Uterus (tissue), 4 donors: ENCODE measurements around the gene SEPTIN1. TPM values are rescaled to one million over a fixed set of nuclear protein-coding genes. Genes with fewer than 3 reads are reported as not detected.

ENCODE experiments used
- DNase-seq, 2 donors: peaks; one replicate each; pipeline ENCODE4 v3.0.0-alpha.2; 2019 to 2020
- H3K27ac ChIP-seq, 2 donors: fragments of 200-600 bp; sonication (generic); 1 replicate in 1 of 2; 2 replicates in 1 of 2; pipeline ENCODE4 v1.5.1; 2016 to 2018
- H3K27me3 ChIP-seq, 2 donors: fragments of 200-600 bp; sonication (generic); one replicate each; pipeline ENCODE4 v1.5.1; 2018 to 2019; ENCODE audit warnings: control low read depth in 1 of 2
- H3K36me3 ChIP-seq, 2 donors: fragments of 200-600 bp; sonication (generic); one replicate each; pipeline ENCODE4 v1.5.1; 2019; ENCODE audit warnings: control low read depth in 1 of 2
- H3K4me1 ChIP-seq, 2 donors: fragments of 200-600 bp; sonication (generic); one replicate each; pipeline ENCODE4 v1.5.1; 2018 to 2019; ENCODE audit warnings: control low read depth in 1 of 2
- H3K4me3 ChIP-seq, 2 donors: fragments of 200-600 bp; sonication (generic); 1 replicate in 1 of 2; 2 replicates in 1 of 2; pipeline ENCODE4 v1.5.1; 2018 to 2019; ENCODE audit warnings: mild to moderate bottlenecking in 1 of 2
- H3K9me3 ChIP-seq, 2 donors: fragments of 200-600 bp; sonication (generic); one replicate each; pipeline ENCODE4 v1.5.1; 2019; ENCODE audit warnings: control low read depth in 1 of 2
- POLR2A ChIP-seq, 2 donors: fragments of 450-650 bp; IDR thresholded peaks; one replicate each; pipeline ENCODE4 v1.6.1; 2016; ENCODE audit warnings: antibody characterized with exemption in 2 of 2, mild to moderate bottlenecking in 1 of 2, moderate library complexity in 1 of 2
- intact Hi-C: fragments of 100-400 bp; cut with DNase I; formaldehyde crosslinking; loops from one replicate; pipeline ENCODE4 v1.15.1; 2023; ENCODE audit warnings: low total_unique reads
- total RNA-seq, 4 donors: library from RNA; depleted of rRNA in 3 of 4; stranded (reverse); fragments of >200 nt in 3 of 4; gene quantifications; one replicate each; pipeline versions ENCODE4 v1.1.0 to v1.2.4, GENCODE V29; 2014 to 2023
- TF ChIP-seq, protein P1 (sequence below), 4 experiments: fragments of 200-600 bp in 2 of 4; fragments of 450-650 bp in 2 of 4; sonication (generic) in 2 of 4; IDR thresholded peaks; one replicate each; pipeline ENCODE4 v1.5.1; 2016 to 2019; ENCODE audit warnings: antibody characterized with exemption in 4 of 4, mild to moderate bottlenecking in 2 of 4, moderate library complexity in 1 of 4
- donor health status: DM: yes; HTN: yes; CAD: no.

Gene SEPTIN1
- total RNA-seq, 4 donors from 2014 or later: 1.0 to 5.3 TPM; not detected in 2

DNA sequence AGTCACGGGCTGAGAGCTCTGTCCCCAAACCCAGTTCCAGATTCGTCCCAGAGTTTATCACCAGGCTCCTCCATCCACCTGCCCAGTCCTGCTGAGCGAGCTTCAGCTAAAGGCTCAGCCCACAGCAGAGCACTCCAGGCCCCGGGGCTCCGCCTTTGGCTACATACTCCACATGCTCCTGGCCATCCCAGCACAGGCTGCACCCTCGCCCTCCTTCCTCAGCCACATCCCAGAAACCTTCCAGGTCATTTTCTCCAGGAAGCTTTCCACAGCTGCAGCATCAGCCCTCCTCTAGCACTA is 22.5 kb downstream of the SEPTIN1 start:
- intact Hi-C loops: no loop called here
- H3K4me1 ChIP-seq: peaks cover 5 to 9% of the 10 kb centered on the region in 2 donors
- H3K27ac ChIP-seq: no peak overlapping the region
- H3K36me3 ChIP-seq: no peaks in the 10 kb centered on the region
- no peak overlapping the region for H3K4me3 ChIP-seq
- TF ChIP-seq, protein P1, sequence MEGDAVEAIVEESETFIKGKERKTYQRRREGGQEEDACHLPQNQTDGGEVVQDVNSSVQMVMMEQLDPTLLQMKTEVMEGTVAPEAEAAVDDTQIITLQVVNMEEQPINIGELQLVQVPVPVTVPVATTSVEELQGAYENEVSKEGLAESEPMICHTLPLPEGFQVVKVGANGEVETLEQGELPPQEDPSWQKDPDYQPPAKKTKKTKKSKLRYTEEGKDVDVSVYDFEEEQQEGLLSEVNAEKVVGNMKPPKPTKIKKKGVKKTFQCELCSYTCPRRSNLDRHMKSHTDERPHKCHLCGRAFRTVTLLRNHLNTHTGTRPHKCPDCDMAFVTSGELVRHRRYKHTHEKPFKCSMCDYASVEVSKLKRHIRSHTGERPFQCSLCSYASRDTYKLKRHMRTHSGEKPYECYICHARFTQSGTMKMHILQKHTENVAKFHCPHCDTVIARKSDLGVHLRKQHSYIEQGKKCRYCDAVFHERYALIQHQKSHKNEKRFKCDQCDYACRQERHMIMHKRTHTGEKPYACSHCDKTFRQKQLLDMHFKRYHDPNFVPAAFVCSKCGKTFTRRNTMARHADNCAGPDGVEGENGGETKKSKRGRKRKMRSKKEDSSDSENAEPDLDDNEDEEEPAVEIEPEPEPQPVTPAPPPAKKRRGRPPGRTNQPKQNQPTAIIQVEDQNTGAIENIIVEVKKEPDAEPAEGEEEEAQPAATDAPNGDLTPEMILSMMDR (IDR thresholded peaks at IDR 0.05): no peak
- no peak for TF ChIP-seq POLR2A (IDR thresholded peaks at IDR 0.05)
- no peaks in the 10 kb centered on the region for H3K9me3 ChIP-seq
- no peak for DNase-seq
- H3K27me3 ChIP-seq: no peaks in the 10 kb centered on the region

DNA sequence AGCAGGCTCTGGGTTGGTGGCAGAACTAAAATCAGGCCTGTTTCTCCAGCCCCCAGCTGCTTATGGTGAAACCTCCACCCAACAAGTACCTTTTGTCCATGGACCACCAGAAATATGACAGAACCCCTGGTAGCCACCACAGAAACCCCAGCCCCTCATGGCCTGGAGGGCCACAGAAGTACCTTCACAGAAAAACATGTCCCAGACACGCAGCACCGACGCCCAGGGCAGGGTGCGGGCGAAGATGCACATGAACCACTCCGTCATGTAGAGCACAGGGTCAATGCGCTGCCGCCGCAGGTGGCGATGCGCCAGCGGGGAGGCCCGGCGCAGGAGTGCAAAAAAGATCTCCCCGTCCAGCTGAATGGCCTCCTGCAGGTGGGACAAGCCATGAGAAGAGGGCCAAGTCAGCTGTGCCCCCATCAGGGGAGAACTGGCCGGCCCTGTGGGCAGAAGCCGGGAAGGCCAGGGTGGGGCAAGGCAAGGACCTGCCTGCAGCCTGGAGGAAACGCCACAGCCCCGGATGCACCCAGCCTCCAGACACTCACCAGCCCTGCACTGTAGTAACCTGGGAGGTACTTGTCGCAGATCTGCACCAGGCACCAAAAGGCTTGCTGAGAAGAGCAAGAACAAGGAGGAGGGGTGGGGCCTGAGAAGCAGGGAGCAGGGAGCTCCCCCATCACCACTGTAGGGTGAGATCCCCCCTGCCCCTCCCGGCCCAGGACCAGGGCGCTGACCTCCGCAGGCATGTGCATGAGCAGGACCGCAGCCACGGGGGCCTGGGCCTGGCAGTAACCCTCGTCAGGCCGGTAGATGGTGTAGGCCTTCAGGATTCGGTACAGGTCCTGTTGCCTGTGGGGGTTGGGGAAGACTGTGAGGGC is 23.1 kb downstream of the SEPTIN1 start:
- no peaks in the 10 kb centered on the region for H3K36me3 ChIP-seq
- intact Hi-C loops: no loop called here
- TF ChIP-seq, protein P1 (IDR thresholded peaks at IDR 0.05): no peak
- H3K9me3 ChIP-seq: no peaks in the 10 kb centered on the region
- DNase-seq: no peak
- no peaks in the 10 kb centered on the region for H3K27me3 ChIP-seq
- H3K4me3 ChIP-seq: no peak overlapping the region
- peaks cover 7 to 12% of the 10 kb centered on the region in 2 donors for H3K4me1 ChIP-seq
- H3K27ac ChIP-seq: no peak overlapping the region

- no peak for DNase-seq
- no peaks in the 10 kb centered on the region for H3K27me3 ChIP-seq
- no peaks in the 10 kb centered on the region for H3K9me3 ChIP-seq
- intact Hi-C loops: no loop called here
- H3K4me1 ChIP-seq: peaks cover 10 to 15% of the 10 kb centered on the region in 2 donors
- no peak overlapping the region for H3K4me3 ChIP-seq
- H3K27ac ChIP-seq: no peak overlapping the region
- no peaks in the 10 kb centered on the region for H3K36me3 ChIP-seq
- TF ChIP-seq POLR2A (IDR thresholded peaks at IDR 0.05): no peak
- TF ChIP-seq, protein P1 (IDR thresholded peaks at IDR 0.05): no peak
Observed at GRCh38 chr16:30358577-30358936, 23.8 kb downstream of the SEPTIN1 start.

GRCh38 chr16:30357715-30358576 is 24.4 kb downstream of the SEPTIN1 start:
- H3K27ac ChIP-seq: no peak overlapping the region
- no peaks in the 10 kb centered on the region for H3K9me3 ChIP-seq
- intact Hi-C loops: no loop called here
- TF ChIP-seq, protein P1 (IDR thresholded peaks at IDR 0.05): no peak
- TF ChIP-seq POLR2A (IDR thresholded peaks at IDR 0.05): no peak
- no peak for DNase-seq
- no peaks in the 10 kb centered on the region for H3K36me3 ChIP-seq
- no peak overlapping the region for H3K4me3 ChIP-seq
- H3K4me1 ChIP-seq: peaks cover 11 to 15% of the 10 kb centered on the region in 2 donors
- no peaks in the 10 kb centered on the region for H3K27me3 ChIP-seq
